GM12865 (cell line): ENCODE measurements around the gene ZNF506.
"Not testable (repeated sequence)": the region's sequence is repeated elsewhere in the genome, so short reads cannot be mapped to it uniquely, and the experiment has no call there.

Experiments
- DNase-seq: peaks from one replicate; pipeline ENCODE4 v3.0.0; 2010; ENCODE audit warnings: low read depth
- H3K4me3 ChIP-seq: 2 replicates; pipeline ENCODE4 v1.5.1; 2011; ENCODE audit warnings: mild to moderate bottlenecking, low read depth, low read length, control low read depth
- CTCF ChIP-seq: IDR thresholded peaks from 2 replicates; pipeline ENCODE4 v1.5.1; 2011; ENCODE audit warnings: low read length, control low read depth, low read depth, inconsistent platforms; ENCODE audit not compliant: insufficient read depth; ENCODE audit errors: missing control alignments

ZNF506 gene

GRCh38 chr19:19817357-19817756 is 4.2 kb downstream of the ZNF506 start:
- no peak overlapping the region for H3K4me3 ChIP-seq
- no peak for DNase-seq
- TF ChIP-seq CTCF = no peak

GRCh38 chr19:19816679-19817078 is 4.9 kb downstream of the ZNF506 start:
- no peak for DNase-seq
- no peak for TF ChIP-seq CTCF
- no peak overlapping the region for H3K4me3 ChIP-seq

- DNase-seq, H3K4me3 ChIP-seq: not testable (repeated sequence)
Measured at GRCh38 chr19:19811999-19812398, 9.6 kb downstream of the ZNF506 start.

DNA sequence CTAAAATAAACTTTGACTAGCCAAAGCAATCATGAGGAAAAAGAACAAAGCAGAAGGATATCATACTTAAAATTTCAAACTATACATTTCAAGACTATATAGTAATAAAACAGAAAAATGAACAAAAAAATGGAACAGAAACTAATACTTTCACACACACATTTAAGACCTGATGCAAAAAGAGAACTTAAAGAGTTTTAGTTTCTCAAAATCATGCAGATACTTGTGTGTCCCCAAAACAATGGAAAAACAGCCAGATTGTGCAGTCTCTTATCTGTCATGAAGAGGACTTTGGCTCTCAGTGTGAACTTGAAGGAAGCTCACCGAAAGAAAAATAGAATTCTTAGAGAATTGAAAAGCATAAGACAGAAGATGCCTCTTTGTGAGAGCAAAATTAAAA is 16.1 kb downstream of the ZNF506 start:
- no peak for TF ChIP-seq CTCF
- H3K4me3 ChIP-seq = no peak overlapping the region
- no peak for DNase-seq

- TF ChIP-seq CTCF = no peak
- no peak overlapping the region for H3K4me3 ChIP-seq
- DNase-seq = no peak
Measured at GRCh38 chr19:19788015-19788414, 33.5 kb downstream of the ZNF506 start.

GRCh38 chr19:19785476-19785875 is 36.1 kb downstream of the ZNF506 start:
- H3K4me3 ChIP-seq, DNase-seq: not testable (repeated sequence)

- no peak for DNase-seq
Measured at GRCh38 chr19:19782783-19783182, 38.8 kb downstream of the ZNF506 start.

DNA sequence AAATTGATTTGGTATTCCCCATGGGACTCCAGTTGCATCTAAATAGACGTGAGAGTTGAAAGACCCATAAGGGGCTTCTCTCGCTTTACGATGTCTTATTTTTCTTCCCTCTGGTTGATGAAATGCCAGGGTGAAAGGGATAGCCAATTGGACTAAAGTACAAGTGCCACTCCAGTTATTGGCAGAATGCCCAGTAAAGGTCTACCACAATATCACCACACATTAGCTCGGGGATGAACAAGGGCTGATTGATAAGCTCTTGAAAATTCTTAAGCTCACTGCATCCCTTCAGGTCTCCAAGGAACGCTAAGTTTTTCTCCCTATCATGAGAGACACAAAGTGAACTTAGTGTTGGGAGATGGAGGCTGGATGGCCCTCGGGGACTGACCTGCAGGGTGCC is 39.8 kb downstream of the ZNF506 start:
- not testable (repeated sequence) for DNase-seq, H3K4me3 ChIP-seq

More at GRCh38 chr19:19782783-19783182, 38.8 kb downstream of the ZNF506 start:
- TF ChIP-seq CTCF = no peak
- H3K4me3 ChIP-seq = no peak overlapping the region

GRCh38 chr19:19778666-19779065 is 42.9 kb downstream of the ZNF506 start:
- H3K4me3 ChIP-seq = no peak overlapping the region
- DNase-seq = no peak
- TF ChIP-seq CTCF = no peak
